GM12878 (cell line): Measurements from ENCODE around the gene ACOT7. TPM values are rescaled to one million over a fixed set of nuclear protein-coding genes. Genes with fewer than 3 reads are reported as not detected.

Experiments used
- ATAC-seq: fragments of 200-7000 bp; cut with Tn5 transposase; 3 replicates; pipeline ENCODE4 v1.9.1; 2020; ENCODE audit warnings: mild to moderate bottlenecking, moderate library complexity
- BruUV-seq: library from RNA; stranded (reverse); fragments of 400-500 nt; replicated peaks from 2 replicates; lab custom pipeline; 2021; lab: Mats Ljungman, UMichigan
- CTCF ChIA-PET: fragments of 300-600 bp; sonication (Branson Sonifier 250); formaldehyde crosslinking; extraction: SDS; loops from one replicate; lab custom pipeline; 2021; ENCODE audit warnings: inconsistent platforms; lab: Yijun Ruan, JAX
- POLR2A ChIA-PET: fragments of 350-600 bp; formaldehyde crosslinking; extraction: SDS; loops from one replicate; lab custom pipeline; 2021; ENCODE audit warnings: inconsistent platforms; lab: Charles Lee
- RAD21 ChIA-PET: fragments of 300-600 bp; sonication (Branson Sonifier 250); formaldehyde crosslinking; loops from one replicate; lab custom pipeline; 2023; ENCODE audit warnings: antibody characterized with exemption; ENCODE audit not compliant: unreplicated experiment; lab: Charles Lee
- SMC1A ChIA-PET: fragments of 300-600 bp; sonication (Branson Sonifier 250); formaldehyde crosslinking; loops from one replicate; lab custom pipeline; 2023; ENCODE audit not compliant: unreplicated experiment, uncharacterized antibody; lab: Charles Lee
- DNase-seq: peaks from one replicate; pipeline ENCODE4 v3.0.0-alpha.2; 2011; ENCODE audit warnings: low read depth, low spot score
- FAIRE-seq: peaks from 3 replicates; lab custom pipeline; 2011; peaks lifted over from hg19 to GRCh38; lab: Jason Lieb, UNC
- H2AFZ ChIP-seq: 2 replicates; pipeline ENCODE4 v1.6.0; 2011; ENCODE audit warnings: low read depth, low read length, control low read depth; ENCODE audit not compliant: control insufficient read depth
- H3K27ac ChIP-seq: 2 replicates; pipeline ENCODE4 v1.5.1; 2011; ENCODE audit warnings: control low read depth; ENCODE audit not compliant: control insufficient read depth, insufficient read depth
- H3K27me3 ChIP-seq, 2 experiments: replicated peaks in 1 of 2; 2 replicates each; pipeline versions ENCODE4 v1.6.0 to v1.6.1; 2011; ENCODE audit warnings: low read length in 1 of 2; ENCODE audit not compliant: control insufficient read depth in 2 of 2, insufficient read depth in 2 of 2
- H3K36me3 ChIP-seq, 2 experiments: 2 replicates each; pipeline ENCODE4 v1.5.1; 2011; ENCODE audit warnings: low read length in 1 of 2; ENCODE audit not compliant: control insufficient read depth in 2 of 2, insufficient read depth in 2 of 2
- H3K4me1 ChIP-seq: 2 replicates; pipeline ENCODE4 v1.6.1; 2011; ENCODE audit warnings: mild to moderate bottlenecking, low read length, moderate library complexity, mixed read lengths; ENCODE audit not compliant: control insufficient read depth, insufficient read depth
- H3K4me2 ChIP-seq: 2 replicates; pipeline ENCODE4 v1.6.0; 2011; ENCODE audit warnings: control low read depth; ENCODE audit not compliant: control insufficient read depth, insufficient read depth
- H3K4me3 ChIP-seq: fragments of 200-600 bp; sonication (generic); 2 replicates; pipeline ENCODE4 v1.5.1; 2016
- H3K79me2 ChIP-seq: 2 replicates; pipeline ENCODE4 v1.6.0; 2011; ENCODE audit warnings: low read length; ENCODE audit not compliant: control insufficient read depth, insufficient read depth
- H3K9ac ChIP-seq: 2 replicates; pipeline ENCODE4 v1.8.0; 2011; ENCODE audit warnings: low read length, control low read depth, mixed read lengths; ENCODE audit not compliant: control insufficient read depth, insufficient read depth
- H3K9me3 ChIP-seq: replicated peaks from 3 replicates; pipeline ENCODE4 v1.5.1; 2011; ENCODE audit warnings: mild to moderate bottlenecking, low read length; ENCODE audit not compliant: control insufficient read depth, insufficient read depth
- H4K20me1 ChIP-seq: 2 replicates; pipeline ENCODE4 v1.6.0; 2011; ENCODE audit not compliant: control insufficient read depth, insufficient read depth
- CBFB ChIP-seq: IDR thresholded peaks from 2 replicates; pipeline ENCODE4 v1.6.1; 2016; ENCODE audit warnings: antibody characterized with exemption, low read depth
- ETV6 ChIP-seq, 2 experiments: fragments of 450-650 bp in 1 of 2; IDR thresholded peaks in 1 of 2; conservative IDR thresholded peaks in 1 of 2; 2 replicates each; pipeline ENCODE4 v1.6.1; 2014; ENCODE audit warnings: antibody characterized with exemption in 1 of 2, borderline replicate concordance in 1 of 2, low read depth in 1 of 2, mild to moderate bottlenecking in 1 of 2, moderate library complexity in 1 of 2
- MYB ChIP-seq: fragments of 150-350 bp; IDR thresholded peaks from 2 replicates; pipeline ENCODE4 v1.6.1; 2014; ENCODE audit warnings: mild to moderate bottlenecking, low read depth, low read length, borderline replicate concordance
- STAT1 ChIP-seq: fragments of 450-650 bp; conservative IDR thresholded peaks from 2 replicates; pipeline ENCODE4 v1.6.1; 2014; ENCODE audit warnings: antibody characterized with exemption, mild to moderate bottlenecking
- TARDBP ChIP-seq: IDR thresholded peaks from 2 replicates; pipeline ENCODE4 v1.6.1; 2016; ENCODE audit warnings: borderline replicate concordance
- ZNF217 ChIP-seq: fragments of 450-650 bp; IDR thresholded peaks from 2 replicates; pipeline ENCODE4 v1.6.1; 2017; ENCODE audit warnings: antibody characterized with exemption, mild to moderate bottlenecking
- ZZZ3 ChIP-seq: IDR thresholded peaks from 2 replicates; pipeline ENCODE4 v1.6.1; 2011; ENCODE audit warnings: low read depth; ENCODE audit not compliant: control insufficient read depth, insufficient read length
- WGBS: methylation state at CpG from one replicate; pipeline ENCODE4 v1.1.6; 2016; ENCODE audit warnings: low lambda C conversion rate; ENCODE audit not compliant: insufficient replicate concordance, insufficient coverage; ENCODE audit errors: missing lambda C conversion rate; 5-methylcytosine and 5-hydroxymethylcytosine counted together
- in situ Hi-C: fragments of 300-500 bp; cut with MboI; formaldehyde crosslinking; loops from 9 replicates; pipeline ENCODE4 v1.14.3; 2018; ENCODE audit warnings: mixed read lengths
- intact Hi-C: fragments of 100-400 bp; cut with micrococcal nuclease; formaldehyde crosslinking; loops from one replicate; pipeline ENCODE4 v1.14.2; 2022; ENCODE audit not compliant: unreplicated experiment
- polyA plus RNA-seq, 11 experiments: library from polyadenylated mRNA; depleted of rRNA in 4 of 11; unstranded in 6 of 11; stranded (reverse) in 5 of 11; fragments of >200 nt; fragmentation: Nextera tagmentation in 4 of 11; fragmentation: Illumina TruSeq in 1 of 11; extraction: Ambion mirVana in 4 of 11; extraction: Trizol in 1 of 11; gene quantifications; 1 replicate in 1 of 11; 2 replicates in 10 of 11; pipeline versions ENCODE4 v1.2.1 to v1.2.3, GENCODE V29; 2011 to 2016; ENCODE audit warnings: inconsistent platforms in 2 of 11, missing spikeins in 2 of 11, low read depth in 1 of 11
- total RNA-seq, 4 experiments: library from RNA; depleted of rRNA in 3 of 4; stranded (reverse); fragments of >200 nt in 3 of 4; fragmentation: Illumina TruSeq in 1 of 4; extraction: Trizol in 1 of 4; gene quantifications; 2 replicates each; pipeline versions ENCODE4 v1.2.1 to v1.2.3, GENCODE V29; 2013 to 2021

The ACOT7 gene
- total and polyA plus RNA-seq, 10 of the 15 experiments (the other 5 are each of a cell fraction or from before 2014, with no cell fraction given) = 8.9 to 206 (median 61.2) TPM

DNA sequence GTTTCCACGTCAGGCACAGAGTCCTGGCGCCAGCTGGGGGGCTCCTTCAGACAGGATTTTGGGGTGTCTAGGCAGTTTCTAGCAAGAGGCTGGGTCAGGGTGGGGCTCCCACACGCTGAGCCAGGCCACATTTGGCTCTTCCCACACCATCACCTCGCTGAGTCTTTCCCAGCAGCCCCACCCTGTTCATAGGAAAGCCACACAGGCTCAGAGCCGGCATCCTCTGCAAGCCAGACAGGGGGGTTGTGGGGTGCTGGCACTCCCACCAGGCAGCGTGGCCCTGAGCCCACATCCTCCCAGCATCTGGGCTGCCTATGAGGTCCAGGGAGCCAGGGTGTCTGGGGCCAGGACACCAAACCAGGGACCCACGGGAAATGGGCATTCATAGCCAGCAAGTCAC lies 129.9 kb downstream of the ACOT7 start:
- no peak overlapping the region for H2AFZ ChIP-seq
- no TSS peak for BruUV-seq
- peaks cover 3% of the 10 kb centered on the region; the same call in 1 of the 2 replicates for H3K4me1 ChIP-seq
- H3K79me2 ChIP-seq = no peaks in the 10 kb centered on the region
- POLR2A ChIA-PET = no interaction called here
- no peak for FAIRE-seq
- no peaks in the 10 kb centered on the region for H3K9me3 ChIP-seq
- no peak overlapping the region for H3K27ac ChIP-seq
- no peak overlapping the region for H3K9ac ChIP-seq
- intact Hi-C loops (no loop called here), in situ Hi-C loops (no loop called here)
- no peak for TF ChIP-seq CBFB
- no peak for TF ChIP-seq ZNF217
- TF ChIP-seq ETV6 (conservative IDR thresholded peaks at IDR 0.05 in 1 of 2, IDR thresholded peaks at IDR 0.05 in 1 of 2; ENCODE audit: borderline replicate concordance in 1 of 2, low read depth in 1 of 2) = no peak
- no peak for TF ChIP-seq STAT1
- TF ChIP-seq ZZZ3 = no peak
- no peak for TF ChIP-seq MYB
- TF ChIP-seq TARDBP = no peak
- no peak overlapping the region for H3K4me2 ChIP-seq
- H3K36me3 ChIP-seq = peaks cover 0 to 4% of the 10 kb centered on the region in 2 experiments; a peak in 2 of 4 replicates
- SMC1A ChIA-PET = no interaction called here
- DNase-seq = no peak
- RAD21 ChIA-PET = no interaction called here
- CTCF ChIA-PET = no interaction called here
- H3K27me3 ChIP-seq = no peaks in the 10 kb centered on the region; a peak in 1 of 4 replicates
- H4K20me1 ChIP-seq = no peaks in the 10 kb centered on the region
- no peak for ATAC-seq
- WGBS = 77% methylated on average over 7 of the region's 7 CpGs
- H3K4me3 ChIP-seq = no peak overlapping the region
